HG03354 (cell line): ENCODE measurements around the gene CIP2A.

ENCODE experiments used
- ATAC-seq: cut with Tn5 transposase; IDR thresholded peaks from one replicate; pipeline ENCODE4 v1.9.1; 2021; ENCODE audit warnings: mild to moderate bottlenecking; ENCODE audit not compliant: unreplicated experiment, poor library complexity, severe bottlenecking

CIP2A gene

GRCh38 chr3:108516881-108517280 lies 72.4 kb downstream of the CIP2A start:
- ATAC-seq, result no peak

- no peak for ATAC-seq
These were observed 75.3 kb downstream of the CIP2A start for GRCh38 chr3:108513961-108514360.

GRCh38 chr3:108512671-108513070 lies 76.6 kb downstream of the CIP2A start:
- ATAC-seq, result no peak

- ATAC-seq, result no peak
These were observed 77.7 kb downstream of the CIP2A start for GRCh38 chr3:108511490-108511889.

- ATAC-seq, result no peak
These were observed 78.2 kb downstream of the CIP2A start for GRCh38 chr3:108511055-108511454.

GRCh38 chr3:108510496-108510895 lies 78.7 kb downstream of the CIP2A start, which contains the start of gene MYH15:
TSS of gene MYH15 (minus strand) at chr3:108510596. CDS start at chr3:108510530, 66 bp downstream.
- no peak for ATAC-seq

GRCh38 chr3:108509871-108510270 lies 79.4 kb downstream of the CIP2A start:
- ATAC-seq, result no peak

GRCh38 chr3:108509263-108509662 lies 80.0 kb downstream of the CIP2A start:
- no peak for ATAC-seq

- no peak for ATAC-seq
These were observed 81.3 kb downstream of the CIP2A start for GRCh38 chr3:108507902-108508301.

- no peak for ATAC-seq
These were observed 83.4 kb downstream of the CIP2A start for GRCh38 chr3:108505811-108506210.

- ATAC-seq, result no peak
These were observed 85.5 kb downstream of the CIP2A start for GRCh38 chr3:108503722-108504121.

- ATAC-seq, result no peak
These were observed 87.7 kb downstream of the CIP2A start for GRCh38 chr3:108501535-108501934.

GRCh38 chr3:108500728-108501127 lies 88.5 kb downstream of the CIP2A start:
- no peak for ATAC-seq
